Endothelial cell of umbilical vein (primary cell): Measurements from ENCODE around the gene PRMT1. TPM values are rescaled to one million over a fixed set of nuclear protein-coding genes. Genes with fewer than 3 reads are reported as not detected.

Experiments
- BruUV-seq: library from RNA; stranded (reverse); fragments of 400-500 nt; replicated peaks from 2 replicates; lab custom pipeline; 2021; lab: Mats Ljungman, UMichigan
- CTCF ChIA-PET: fragments of 300-600, 350-600 bp; sonication (Branson Sonifier 250); formaldehyde crosslinking; loops from one replicate; lab custom pipeline; 2021; ENCODE audit warnings: antibody characterized with exemption, inconsistent platforms; lab: Charles Lee
- POLR2A ChIA-PET: fragments of 300-600, 350-600 bp; sonication (Branson Sonifier 250); formaldehyde crosslinking; loops from one replicate; lab custom pipeline; 2021; ENCODE audit warnings: antibody characterized with exemption, inconsistent platforms; lab: Charles Lee
- DNase-seq: peaks from one replicate; pipeline ENCODE4 v3.0.0-alpha.2; 2011; ENCODE audit warnings: low read depth, low spot score
- FAIRE-seq: peaks from 2 replicates; lab custom pipeline; 2011; peaks lifted over from hg19 to GRCh38; lab: Jason Lieb, UNC
- H2AFZ ChIP-seq: 2 replicates; pipeline ENCODE4 v1.6.0; 2012; ENCODE audit warnings: low read depth, low read length, control low read depth, inconsistent platforms
- H3K27ac ChIP-seq: 2 replicates; pipeline ENCODE4 v1.5.1; 2011; ENCODE audit warnings: low read depth, mild to moderate bottlenecking, control low read depth, low read length, moderate library complexity; ENCODE audit not compliant: insufficient read depth
- H3K27me3 ChIP-seq, 2 experiments: 2 replicates each; pipeline versions ENCODE4 v1.6.0 to v1.6.1; 2011; ENCODE audit warnings: low read length in 2 of 2, mixed read lengths in 1 of 2; ENCODE audit not compliant: control insufficient read depth in 2 of 2, insufficient read depth in 2 of 2
- H3K36me3 ChIP-seq, 2 experiments: 2 replicates in 1 of 2; 3 replicates in 1 of 2; pipeline ENCODE4 v1.5.1; 2011; ENCODE audit warnings: low read length in 2 of 2, mild to moderate bottlenecking in 1 of 2, moderate library complexity in 1 of 2; ENCODE audit not compliant: control insufficient read depth in 2 of 2, insufficient read depth in 2 of 2; ENCODE audit errors: extremely low read depth in 1 of 2
- H3K4me1 ChIP-seq: 3 replicates; pipeline ENCODE4 v1.5.1; 2011; ENCODE audit warnings: mild to moderate bottlenecking, low read length; ENCODE audit not compliant: control insufficient read depth, insufficient read depth; ENCODE audit errors: extremely low read depth
- H3K4me2 ChIP-seq: 2 replicates; pipeline ENCODE4 v1.6.1; 2011; ENCODE audit warnings: low read length, control low read depth, mixed read lengths; ENCODE audit not compliant: insufficient read depth
- H3K4me3 ChIP-seq, 3 experiments: fragments of 200-600 bp in 1 of 3; sonication (generic), shearing (Covaris generic) in 1 of 3; replicated peaks in 1 of 3; 2 replicates each; pipeline ENCODE4 v1.5.1; 2011 to 2016; ENCODE audit warnings: control low read depth in 3 of 3, low read length in 3 of 3, mild to moderate bottlenecking in 2 of 3, inconsistent platforms in 1 of 3, low read depth in 1 of 3, moderate library complexity in 1 of 3; ENCODE audit not compliant: insufficient read depth in 1 of 3
- H3K79me2 ChIP-seq: 2 replicates; pipeline ENCODE4 v1.6.0; 2012; ENCODE audit warnings: low read length, inconsistent platforms; ENCODE audit not compliant: control insufficient read depth, insufficient read depth
- H3K9ac ChIP-seq: replicated peaks from 2 replicates; pipeline ENCODE3; 2011; ENCODE audit warnings: low read length, control low read depth; ENCODE audit not compliant: insufficient read depth; ENCODE audit errors: extremely low read depth
- H3K9me1 ChIP-seq: replicated peaks from 3 replicates; pipeline ENCODE4 v1.6.0; 2011; ENCODE audit warnings: mild to moderate bottlenecking, low read length; ENCODE audit not compliant: control insufficient read depth, insufficient read depth; ENCODE audit errors: extremely low read depth
- H3K9me3 ChIP-seq: replicated peaks from 2 replicates; pipeline ENCODE4 v1.5.1; 2012; ENCODE audit warnings: low read length, inconsistent platforms; ENCODE audit not compliant: control insufficient read depth, insufficient read depth
- H4K20me1 ChIP-seq: replicated peaks from 2 replicates; pipeline ENCODE3; 2011; ENCODE audit warnings: mild to moderate bottlenecking, low read length; ENCODE audit not compliant: control insufficient read depth, insufficient read depth; ENCODE audit errors: extremely low read depth
- CTCF ChIP-seq, 2 donors: IDR thresholded peaks; 1 replicate in 1 of 2; 2 replicates in 1 of 2; pipeline ENCODE4 v1.5.1; 2011; ENCODE audit warnings: low read length in 2 of 2, mild to moderate bottlenecking in 2 of 2, moderate library complexity in 2 of 2, control low read depth in 1 of 2, inconsistent platforms in 1 of 2, low read depth in 1 of 2; ENCODE audit not compliant: insufficient read depth in 1 of 2; ENCODE audit errors: extremely low read depth in 1 of 2
- MAX ChIP-seq: IDR thresholded peaks from 2 replicates; pipeline ENCODE4 v1.6.1; 2011; ENCODE audit not compliant: insufficient read depth, insufficient read length
- POLR2A ChIP-seq: IDR thresholded peaks from 2 replicates; pipeline ENCODE4 v1.6.1; 2012; ENCODE audit warnings: low read depth, mild to moderate bottlenecking, control low read depth, low read length
- dilution Hi-C: fragments of 300-500 bp; cut with MboI; formaldehyde crosslinking; loops from one replicate; pipeline ENCODE4 v1.15.0; 2019; ENCODE audit warnings: low sequenced_read_pairs; ENCODE audit not compliant: extremely low pct_ligation_motif_present
- intact Hi-C: fragments of 100-400 bp; cut with micrococcal nuclease; formaldehyde crosslinking; loops from one replicate; pipeline ENCODE4 v1.10.0; 2022
- polyA plus RNA-seq, 4 experiments: library from polyadenylated mRNA; depleted of rRNA in 3 of 4; stranded (reverse) in 3 of 4; unstranded in 1 of 4; fragments of >200 nt; gene quantifications; 2 replicates each; pipeline versions ENCODE4 v1.2.1 to v1.2.3, GENCODE V29; 2011 to 2012; ENCODE audit warnings: missing spikeins in 1 of 4
- total RNA-seq: library from RNA; stranded (reverse); gene quantifications from 2 replicates; pipeline ENCODE4 v1.2.3, GENCODE V29; 2021

PRMT1 gene
- total and polyA plus RNA-seq, 2 donors (not counting 3 experiments of a cell fraction or from before 2014, with no cell fraction given) = 242 to 542 TPM

GRCh38 chr19:49689133-49690078 is 12.3 kb downstream of the PRMT1 start, which contains the start of gene ADM5:
TSS of gene ADM5 (plus strand) at chr19:49689594. CDS start at chr19:49689838, 244 bp downstream.
- peak within 1 kb of the TSS; percentile 7 for H3K9ac ChIP-seq
- peak within 1 kb of the TSS; percentile 65 for H3K4me2 ChIP-seq
- H3K27ac ChIP-seq = no peak within 1 kb of the TSS
- dilution Hi-C loops = no loop called here
- peaks cover 40% of the 10 kb centered on the region for H3K4me1 ChIP-seq
- POLR2A ChIA-PET = no interaction called here
- peak within 1 kb of the TSS; percentile 20 for H2AFZ ChIP-seq
- H3K36me3 ChIP-seq = peaks cover 2 to 18% of the 10 kb centered on the region in 2 experiments
- BruUV-seq = no TSS peak
- DNase-seq = peak; percentile 54
- H3K4me3 ChIP-seq = peak within 1 kb of the TSS; percentile 12 to 74 (median 56)
- peak; percentile 18 for TF ChIP-seq POLR2A
- no peak for TF ChIP-seq MAX
- TF ChIP-seq CTCF (IDR thresholded peaks at IDR 0.05; ENCODE audit: extremely low read depth in 1 of 2, insufficient read depth in 1 of 2, low read depth in 1 of 2, low read length in 2 of 2) = peak; percentile 55 to 82
- no peaks in the 10 kb centered on the region for H4K20me1 ChIP-seq
- no peaks in the 10 kb centered on the region for H3K9me1 ChIP-seq
- intact Hi-C loops = loop anchor here (2.0 to 5.0 kb wide), 2 partner anchors 27 to 118 kb away; no protein-coding TSS in a partner anchor
- no peaks in the 10 kb centered on the region for H3K27me3 ChIP-seq
- H3K9me3 ChIP-seq = no peaks in the 10 kb centered on the region
- peak; percentile 57 for FAIRE-seq
- CTCF ChIA-PET = interaction anchor here (0.9 to 2.9 kb wide), 4 partner anchors 9 to 109 kb away, joined by 3 to 9 read pairs (median 3); partner anchors contain the start of gene NOSIP
- no peaks in the 10 kb centered on the region for H3K79me2 ChIP-seq
